ENCODE measurements around the gene RNF220.

- TF ChIP-seq CTCF (IDR thresholded peaks at IDR 0.05 in 8 of 11, conservative IDR thresholded peaks at IDR 0.05 in 3 of 11), result peak in 10 of 11 experiments; percentile 27 to 69 (median 52)
- TF ChIP-seq POLR2A (IDR thresholded peaks at IDR 0.05), result no peak
Measured at GRCh38 chr1:44655609-44656008, 250.6 kb downstream of the RNF220 start.

Data from spleen (tissue), 7 donors.